OCI-LY1 (cell line): ENCODE measurements around the gene RANBP2.
"Not testable (repeated sequence)": the region's sequence is repeated elsewhere in the genome, so short reads cannot be mapped to it uniquely, and the experiment has no call there.

Experiments
- H2AFZ ChIP-seq: fragments of 200-600 bp; sonication (generic), shearing (Covaris generic); 2 replicates; pipeline ENCODE4 v1.6.0; 2014; ENCODE audit warnings: antibody characterized with exemption, mild to moderate bottlenecking, low read length
- H3F3A ChIP-seq: fragments of 200-600 bp; sonication (generic), shearing (Covaris generic); 2 replicates; pipeline ENCODE4 v1.6.0; 2014; ENCODE audit warnings: mild to moderate bottlenecking, antibody characterized with exemption, low read length, moderate library complexity; ENCODE audit not compliant: insufficient read depth
- H3K27ac ChIP-seq: fragments of 200-600 bp; sonication (generic); 2 replicates; pipeline ENCODE4 v1.5.1; 2014; ENCODE audit warnings: low read length, mixed run types, mild to moderate bottlenecking, low read depth; ENCODE audit not compliant: poor library complexity, severe bottlenecking
- H3K27me3 ChIP-seq: fragments of 200-600 bp; sonication (generic); 2 replicates; pipeline ENCODE4 v1.6.0; 2014; ENCODE audit warnings: antibody characterized with exemption, mild to moderate bottlenecking, low read length, moderate library complexity; ENCODE audit not compliant: insufficient read depth
- H3K36me3 ChIP-seq: fragments of 200-600 bp; sonication (generic); 2 replicates; pipeline ENCODE4 v1.6.1; 2014; ENCODE audit warnings: mild to moderate bottlenecking, antibody characterized with exemption, low read length, moderate library complexity, mixed read lengths; ENCODE audit not compliant: insufficient read depth
- H3K4me1 ChIP-seq: fragments of 200-600 bp; sonication (generic); 2 replicates; pipeline ENCODE4 v1.5.1; 2014; ENCODE audit warnings: mild to moderate bottlenecking, low read length, moderate library complexity; ENCODE audit not compliant: insufficient read depth, severe bottlenecking
- H3K4me2 ChIP-seq: fragments of 200-600 bp; sonication (generic), shearing (Covaris generic); 2 replicates; pipeline ENCODE4 v1.6.1; 2014; ENCODE audit warnings: low read length
- H3K4me3 ChIP-seq: fragments of 200-600 bp; sonication (generic); 2 replicates; pipeline ENCODE4 v1.5.1; 2014; ENCODE audit warnings: low read length, low read depth, mild to moderate bottlenecking, mixed read lengths; ENCODE audit not compliant: poor library complexity, severe bottlenecking
- H3K79me2 ChIP-seq: fragments of 200-600 bp; shearing (Covaris generic); 2 replicates; pipeline ENCODE4 v1.6.1; 2016; ENCODE audit warnings: mixed run types, low read length, mixed read lengths; ENCODE audit not compliant: insufficient read depth
- H3K9ac ChIP-seq: fragments of 200-600 bp; sonication (generic), shearing (Covaris generic); 2 replicates; pipeline ENCODE4 v1.6.1; 2014; ENCODE audit warnings: mild to moderate bottlenecking, low read length, mixed read lengths
- H3K9me2 ChIP-seq: fragments of 200-600 bp; sonication (generic), shearing (Covaris generic); 2 replicates; pipeline ENCODE4 v1.6.1; 2014; ENCODE audit warnings: low read depth, mild to moderate bottlenecking, low read length, mixed read lengths
- H3K9me3 ChIP-seq: fragments of 200-600 bp; shearing (Covaris generic); 2 replicates; pipeline ENCODE4 v1.6.1; 2014; ENCODE audit warnings: low read length, mixed read lengths
- H4K20me1 ChIP-seq: fragments of 200-600 bp; sonication (generic), shearing (Covaris generic); 2 replicates; pipeline ENCODE4 v1.6.0; 2016; ENCODE audit warnings: mild to moderate bottlenecking, low read length; ENCODE audit not compliant: insufficient read depth
- CTCF ChIP-seq: fragments of 200-600 bp; sonication (generic), shearing (Covaris generic); IDR thresholded peaks from 2 replicates; pipeline ENCODE4 v1.5.1; 2017; ENCODE audit warnings: mild to moderate bottlenecking, antibody characterized with exemption, low read length, moderate library complexity, mixed read lengths
- EZH2 ChIP-seq: fragments of 200-600 bp; sonication (generic), shearing (Covaris generic); IDR thresholded peaks from 2 replicates; pipeline ENCODE4 v1.8.0; 2017; ENCODE audit warnings: borderline replicate concordance, mixed run types, mild to moderate bottlenecking, antibody characterized with exemption, low read length, moderate library complexity, mixed read lengths

RANBP2 gene

GRCh38 chr2:108719149-108720044 lies at the start of gene RANBP2:
RANBP2 (plus strand) TSS chr2:108719482; CDS start chr2:108719607, 125 bp downstream.
- Histone ChIP-seq H3F3A (no peaks in the 10 kb centered on the region), H3K79me2 (peaks cover 18% of the 10 kb centered on the region), H3K9me2 (no peaks in the 10 kb centered on the region), H3K27me3 (no peaks in the 10 kb centered on the region), H3K36me3 (no peaks in the 10 kb centered on the region), H3K9ac (peak within 1 kb of the TSS; percentile 85), H3K4me1 (peaks cover 25% of the 10 kb centered on the region), H3K4me3 (peak within 1 kb of the TSS; percentile 67), H3K4me2 (peak within 1 kb of the TSS; percentile 86), H4K20me1 (no peaks in the 10 kb centered on the region), H2AFZ (no peak within 1 kb of the TSS), H3K27ac (peak within 1 kb of the TSS; percentile 24), H3K9me3 (no peaks in the 10 kb centered on the region)
- TF ChIP-seq CTCF (no peak), EZH2 (no peak)

GRCh38 chr2:108670282-108670681 lies 49.0 kb upstream of the RANBP2 start:
- not testable (repeated sequence) for H3K9me3 ChIP-seq, H4K20me1 ChIP-seq, H3K4me1 ChIP-seq, H3K9me2 ChIP-seq, H3K79me2 ChIP-seq, H3K9ac ChIP-seq, H2AFZ ChIP-seq, H3K4me2 ChIP-seq, H3K27ac ChIP-seq, H3F3A ChIP-seq, H3K4me3 ChIP-seq, H3K27me3 ChIP-seq
- H3K36me3 ChIP-seq = peaks cover 14% of the 10 kb centered on the region

GRCh38 chr2:108672200-108672805 lies 47.0 kb upstream of the RANBP2 start:
- not testable (repeated sequence) for H3K4me3 ChIP-seq, H3F3A ChIP-seq, H3K27me3 ChIP-seq, H4K20me1 ChIP-seq, H2AFZ ChIP-seq, H3K9me3 ChIP-seq, H3K9ac ChIP-seq, H3K9me2 ChIP-seq, H3K27ac ChIP-seq, H3K4me2 ChIP-seq, H3K79me2 ChIP-seq, H3K4me1 ChIP-seq
- H3K36me3 ChIP-seq = peaks cover 19% of the 10 kb centered on the region

- not testable (repeated sequence) for H3K9me3 ChIP-seq, H3K27me3 ChIP-seq, H3K4me1 ChIP-seq, H3K4me3 ChIP-seq, H4K20me1 ChIP-seq, H3K27ac ChIP-seq, H3K9ac ChIP-seq, H3K4me2 ChIP-seq, H3F3A ChIP-seq, H3K9me2 ChIP-seq, H3K79me2 ChIP-seq, H2AFZ ChIP-seq
- H3K36me3 ChIP-seq = peaks cover 13% of the 10 kb centered on the region
These were observed 42.8 kb upstream of the RANBP2 start for GRCh38 chr2:108676522-108676921.

GRCh38 chr2:108677239-108677744 lies 42.0 kb upstream of the RANBP2 start:
- H3K9me3 ChIP-seq, H3K4me3 ChIP-seq, H3K4me2 ChIP-seq, H3K79me2 ChIP-seq, H3K9me2 ChIP-seq, H4K20me1 ChIP-seq, H3K4me1 ChIP-seq, H2AFZ ChIP-seq, H3K9ac ChIP-seq, H3F3A ChIP-seq, H3K27me3 ChIP-seq, H3K27ac ChIP-seq: not testable (repeated sequence)
- peaks cover 13% of the 10 kb centered on the region for H3K36me3 ChIP-seq

- H2AFZ ChIP-seq, H3K9me3 ChIP-seq, H3K9ac ChIP-seq, H3F3A ChIP-seq, H3K4me1 ChIP-seq, H4K20me1 ChIP-seq, H3K4me3 ChIP-seq, H3K27ac ChIP-seq, H3K79me2 ChIP-seq, H3K27me3 ChIP-seq, H3K4me2 ChIP-seq, H3K9me2 ChIP-seq: not testable (repeated sequence)
- H3K36me3 ChIP-seq = peaks cover 10% of the 10 kb centered on the region
These were observed 41.1 kb upstream of the RANBP2 start for GRCh38 chr2:108678198-108678651.
